HS-5 (cell line): ENCODE results near the gene KRTAP10-3.

ENCODE experiments used
- DNase-seq: peaks from one replicate; pipeline ENCODE4 v3.0.0-alpha.2; 2012; ENCODE audit warnings: low read depth

KRTAP10-3 gene

GRCh38 chr21:44547656-44548331 lies 10.8 kb downstream of the KRTAP10-3 start:
- DNase-seq, result no peak

DNA sequence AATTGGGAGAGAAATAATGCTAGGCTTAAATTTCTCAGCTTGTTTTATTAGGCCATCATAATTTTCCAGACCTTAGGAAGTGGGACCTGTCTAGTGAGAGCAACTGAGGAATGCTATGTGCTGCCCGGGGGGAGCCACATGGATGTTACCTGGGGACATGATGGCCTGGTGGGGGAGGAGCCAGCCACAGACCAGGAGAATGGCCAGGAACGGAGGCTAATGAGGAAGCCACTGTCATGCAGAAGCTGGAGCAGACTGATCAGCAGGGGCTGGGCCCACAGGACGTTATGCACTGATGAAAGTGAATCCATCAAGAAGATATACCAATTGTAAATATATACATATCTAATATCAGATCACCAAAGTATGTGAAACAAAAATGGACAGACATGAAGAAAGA lies 14.0 kb downstream of the KRTAP10-3 start:
- DNase-seq, result no peak

- no peak for DNase-seq
Measured at GRCh38 chr21:44542716-44543115, 15.9 kb downstream of the KRTAP10-3 start.

DNA sequence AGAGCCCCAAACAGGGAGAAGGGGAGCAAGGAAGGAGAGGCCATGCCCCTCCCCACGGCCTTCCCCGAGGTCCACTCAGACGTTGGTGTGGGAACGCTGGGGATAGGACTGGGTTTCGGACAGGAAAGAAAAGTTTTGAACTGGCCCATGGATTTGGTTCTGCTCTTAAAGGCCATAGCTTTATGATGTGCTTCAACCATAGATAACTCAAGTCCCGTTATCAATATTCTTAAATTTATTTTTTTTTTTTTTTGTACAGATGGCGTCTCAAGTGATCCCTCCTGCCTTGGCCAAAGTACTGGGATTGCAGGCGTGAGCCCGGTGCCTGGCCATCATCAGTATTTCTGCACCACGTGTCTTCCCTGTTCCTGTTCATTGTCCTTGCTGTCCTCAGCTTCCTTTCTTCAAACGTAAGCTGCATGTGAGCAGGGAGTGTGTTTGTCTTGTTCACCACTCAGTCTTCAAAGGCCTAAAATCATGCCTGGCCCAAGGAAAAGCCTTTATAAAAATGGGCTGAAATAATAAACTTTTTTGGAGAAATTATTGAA lies 17.8 kb downstream of the KRTAP10-3 start:
- no peak for DNase-seq

- DNase-seq, result no peak
Measured at GRCh38 chr21:44539991-44540666, 18.5 kb downstream of the KRTAP10-3 start, which contains the start of gene KRTAP10-1. Gene KRTAP10-1 (minus strand): TSS chr21:44540195. CDS start chr21:44540150, 45 bp downstream.

- DNase-seq, result no peak
Measured at GRCh38 chr21:44539046-44539445, 19.5 kb downstream of the KRTAP10-3 start.

- no peak for DNase-seq
Measured at GRCh38 chr21:44537930-44538911, 20.4 kb downstream of the KRTAP10-3 start.

GRCh38 chr21:44535963-44536362 lies 22.6 kb downstream of the KRTAP10-3 start:
- DNase-seq, result no peak

DNA sequence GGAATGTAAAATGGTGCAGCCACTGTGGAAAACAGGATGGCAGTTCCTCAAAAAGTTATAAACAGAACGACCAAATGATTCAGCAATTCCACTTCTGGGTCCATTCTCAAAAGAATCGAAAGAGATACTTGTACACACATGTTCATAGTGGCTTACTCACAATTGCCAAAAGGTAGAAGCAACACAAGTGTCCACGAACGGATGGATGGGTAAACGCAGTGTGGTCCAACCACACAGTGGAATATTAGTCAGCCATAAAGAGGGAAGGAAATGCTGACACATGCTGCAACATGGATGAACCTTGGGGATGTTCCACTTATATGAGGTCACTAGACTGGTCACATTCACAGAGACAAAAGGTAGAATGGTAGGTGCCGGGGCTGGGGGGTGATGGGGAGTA lies 23.9 kb downstream of the KRTAP10-3 start:
- DNase-seq, result no peak

GRCh38 chr21:44533891-44534627 lies 24.5 kb downstream of the KRTAP10-3 start:
- no peak for DNase-seq

- DNase-seq, result no peak
Measured at GRCh38 chr21:44533121-44533890, 25.3 kb downstream of the KRTAP10-3 start.

DNA sequence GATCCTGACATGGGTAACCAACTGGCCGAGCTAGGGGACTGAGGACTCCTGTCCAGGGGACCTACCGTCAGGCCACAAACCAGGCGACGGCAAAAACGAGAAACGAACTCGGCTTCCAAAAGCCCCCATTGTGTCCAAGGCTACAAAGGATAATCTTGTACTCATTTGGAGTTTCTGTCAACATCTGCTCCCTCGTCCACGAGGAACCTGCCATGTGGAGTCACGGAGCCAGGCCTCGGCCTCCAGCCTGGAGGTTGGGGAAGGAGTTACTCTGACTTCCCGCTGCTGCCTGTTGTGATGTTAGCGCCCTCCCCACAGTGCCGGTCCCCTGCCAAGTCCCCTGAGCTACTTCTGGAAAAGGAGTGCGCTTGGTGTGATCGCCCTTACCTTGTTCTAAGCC lies 25.9 kb downstream of the KRTAP10-3 start:
- no peak for DNase-seq

DNA sequence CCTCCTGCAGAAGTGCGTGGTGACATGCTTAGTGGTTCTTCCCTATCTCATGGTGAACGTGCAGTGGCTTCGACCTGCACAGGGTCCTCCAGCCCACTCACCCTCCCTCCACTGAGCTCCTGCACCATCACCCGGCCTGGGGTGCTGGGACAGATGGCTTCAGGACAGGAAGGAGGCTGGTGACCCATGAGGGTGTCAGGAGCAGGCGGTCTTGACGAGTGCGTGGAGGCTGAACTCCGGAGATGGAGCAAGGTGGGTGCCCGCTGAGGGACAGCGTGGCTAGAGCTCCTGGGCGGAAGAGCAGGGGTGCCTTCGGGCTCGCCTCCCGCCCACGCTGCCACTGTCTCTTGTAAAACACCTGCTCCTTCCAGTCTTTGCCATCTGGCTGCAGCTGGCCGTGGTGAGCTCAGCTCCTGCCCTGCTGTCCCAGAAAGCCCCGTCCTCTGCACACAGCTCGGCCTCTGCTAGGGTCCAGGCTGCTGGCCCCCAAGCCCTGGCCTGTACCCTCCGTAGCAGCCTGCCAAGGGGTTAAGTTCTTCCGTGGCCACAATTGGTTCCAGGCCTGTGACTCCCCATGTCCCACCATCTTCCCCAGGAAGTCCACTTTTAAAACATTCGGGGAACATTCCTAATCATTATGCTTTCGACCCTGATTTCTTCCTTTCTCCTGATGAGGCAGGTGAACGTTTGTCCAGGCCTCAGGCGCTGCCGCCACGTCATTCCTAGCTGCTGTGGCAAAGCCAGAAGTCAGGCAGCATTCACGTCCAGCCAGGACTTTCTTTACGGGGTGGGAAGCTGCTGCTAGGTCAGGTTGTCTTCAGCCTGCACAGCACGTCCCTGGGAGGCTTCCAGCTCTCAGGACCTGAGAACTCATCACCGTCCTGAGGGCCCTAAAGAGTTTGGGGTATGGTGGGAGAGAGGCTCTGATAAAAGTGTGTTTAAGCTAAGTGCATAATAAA lies 26.7 kb downstream of the KRTAP10-3 start:
- DNase-seq, result no peak

- DNase-seq, result no peak
Measured at GRCh38 chr21:44530903-44531605, 27.5 kb downstream of the KRTAP10-3 start.

GRCh38 chr21:44530221-44530902 lies 28.2 kb downstream of the KRTAP10-3 start:
- no peak for DNase-seq

GRCh38 chr21:44529503-44530125 lies 29.0 kb downstream of the KRTAP10-3 start:
- DNase-seq, result no peak

GRCh38 chr21:44529011-44529421 lies 29.6 kb downstream of the KRTAP10-3 start:
- DNase-seq, result no peak

GRCh38 chr21:44528634-44528995 lies 30.0 kb downstream of the KRTAP10-3 start:
- no peak for DNase-seq
